OCI-LY7 (cell line): Measurements from ENCODE around the gene HOTAIR. TPM values are rescaled to one million over a fixed set of nuclear protein-coding genes. Genes with fewer than 3 reads are reported as not detected.

ENCODE experiments used
- BruUV-seq: library from RNA; stranded (reverse); fragments of 400-500 nt; replicated peaks from 2 replicates; lab custom pipeline; 2021; lab: Mats Ljungman, UMichigan
- CTCF ChIA-PET: fragments of 300-600 bp; sonication (Branson Sonifier 250); formaldehyde crosslinking; loops from one replicate; lab custom pipeline; 2022; ENCODE audit warnings: antibody characterized with exemption; ENCODE audit not compliant: unreplicated experiment; lab: Charles Lee
- POLR2A ChIA-PET: fragments of 300-600 bp; sonication (Branson Sonifier 250); formaldehyde crosslinking; loops from one replicate; lab custom pipeline; 2022; ENCODE audit warnings: antibody characterized with exemption; lab: Charles Lee
- DNase-seq: peaks from one replicate; pipeline ENCODE4 v3.0.0-alpha.2; 2015; ENCODE audit warnings: low spot score
- H2AFZ ChIP-seq: fragments of 200-600 bp; sonication (generic), shearing (Covaris generic); 2 replicates; pipeline ENCODE4 v1.6.1; 2014; ENCODE audit warnings: mild to moderate bottlenecking, antibody characterized with exemption, low read length, moderate library complexity
- H3K27ac ChIP-seq: fragments of 200-600 bp; sonication (generic); 2 replicates; pipeline ENCODE4 v1.5.1; 2014; ENCODE audit warnings: mixed run types, low read depth, mild to moderate bottlenecking, moderate library complexity, low read length, inconsistent platforms; ENCODE audit not compliant: poor library complexity, severe bottlenecking
- H3K36me3 ChIP-seq: fragments of 200-600 bp; sonication (generic); 2 replicates; pipeline ENCODE4 v1.6.1; 2014; ENCODE audit warnings: mild to moderate bottlenecking, antibody characterized with exemption, low read length, moderate library complexity, mixed read lengths; ENCODE audit not compliant: insufficient read depth
- H3K4me1 ChIP-seq: fragments of 200-600 bp; sonication (generic); 2 replicates; pipeline ENCODE4 v1.5.1; 2014; ENCODE audit warnings: mild to moderate bottlenecking, low read length; ENCODE audit not compliant: insufficient read depth, poor library complexity, severe bottlenecking
- H3K4me2 ChIP-seq: fragments of 200-600 bp; sonication (generic); 2 replicates; pipeline ENCODE4 v1.6.1; 2014; ENCODE audit warnings: mild to moderate bottlenecking, low read length
- H3K4me3 ChIP-seq: fragments of 200-600 bp; sonication (generic); 2 replicates; pipeline ENCODE4 v1.5.1; 2014; ENCODE audit warnings: mild to moderate bottlenecking, low read depth, low read length; ENCODE audit not compliant: poor library complexity, severe bottlenecking
- H3K79me2 ChIP-seq: fragments of 200-600 bp; sonication (generic); 2 replicates; pipeline ENCODE4 v1.6.1; 2016; ENCODE audit warnings: low read depth, mild to moderate bottlenecking, low read length, moderate library complexity, mixed read lengths; ENCODE audit not compliant: insufficient read depth
- H3K9me2 ChIP-seq: fragments of 200-600 bp; sonication (generic); 2 replicates; pipeline ENCODE4 v1.6.1; 2016; ENCODE audit warnings: mild to moderate bottlenecking, low read length, mixed read lengths; ENCODE audit not compliant: insufficient read depth
- H3K9me3 ChIP-seq: fragments of 200-600 bp; sonication (generic); 2 replicates; pipeline ENCODE4 v1.6.1; 2014; ENCODE audit warnings: mild to moderate bottlenecking, mixed run types, low read length, mixed read lengths
- H4K20me1 ChIP-seq: fragments of 200-600 bp; sonication (generic); 2 replicates; pipeline ENCODE4 v1.6.1; 2014; ENCODE audit warnings: mild to moderate bottlenecking, antibody characterized with exemption, low read length, moderate library complexity, mixed read lengths; ENCODE audit not compliant: insufficient read depth
- CTCF ChIP-seq: fragments of 200-600 bp; sonication (generic); conservative IDR thresholded peaks from 2 replicates; pipeline ENCODE4 v1.5.1; 2014; ENCODE audit warnings: mild to moderate bottlenecking, antibody characterized with exemption, low read length, moderate library complexity, mixed read lengths
- EZH2phosphoT487 ChIP-seq: fragments of 200-600 bp; sonication (generic); IDR thresholded peaks from 2 replicates; pipeline ENCODE4 v1.6.1; 2018; ENCODE audit warnings: low read depth, borderline replicate concordance, mild to moderate bottlenecking, mixed run types, antibody characterized with exemption, low read length, moderate library complexity, mixed read lengths
- intact Hi-C: fragments of 100-400 bp; cut with micrococcal nuclease; formaldehyde crosslinking; loops from one replicate; pipeline ENCODE4 v1.10.0; 2022; ENCODE audit not compliant: unreplicated experiment
- total RNA-seq, 2 experiments: library from RNA; depleted of rRNA in 1 of 2; stranded (reverse); fragments of >200 nt in 1 of 2; shearing (Covaris generic) in 1 of 2; gene quantifications; 2 replicates each; pipeline ENCODE4 v1.2.3, GENCODE V29; 2014 to 2022

HOTAIR gene
- total RNA-seq, 2 experiments from 2014 or later, result 0.88 to 5.3 TPM

- no peaks in the 10 kb centered on the region for H3K79me2 ChIP-seq
- BruUV-seq, result no TSS peak
- no peaks in the 10 kb centered on the region for H3K9me2 ChIP-seq
- peak overlapping the region; percentile 83 for H3K27ac ChIP-seq
- no peaks in the 10 kb centered on the region for H3K36me3 ChIP-seq
- ChIA-PET POLR2A (interaction anchor here (0.5 kb wide), 1 partner anchor 10 kb away, joined by 5 read pairs; no protein-coding TSS in a partner anchor), CTCF (no interaction called here)
- peak overlapping the region; percentile 82 for H3K4me2 ChIP-seq
- TF ChIP-seq EZH2phosphoT487 (no peak), CTCF (no peak)
- H3K4me3 ChIP-seq, result peak overlapping the region; percentile 77
- no peaks in the 10 kb centered on the region for H4K20me1 ChIP-seq
- peak overlapping the region; percentile 55; the same call in 1 of the 2 replicates for H2AFZ ChIP-seq
- peaks cover 57% of the 10 kb centered on the region for H3K4me1 ChIP-seq
- DNase-seq, result no peak
- no peaks in the 10 kb centered on the region for H3K9me3 ChIP-seq
- intact Hi-C loops, result loop anchor here (10.0 kb wide), 1 partner anchor 336 kb away; no protein-coding TSS in a partner anchor
These were observed 44.5 kb upstream of the HOTAIR start for GRCh38 chr12:54019091-54019811.

GRCh38 chr12:54018468-54018984 lies 43.8 kb upstream of the HOTAIR start:
- no peaks in the 10 kb centered on the region for H3K9me2 ChIP-seq
- peaks cover 55% of the 10 kb centered on the region for H3K4me1 ChIP-seq
- DNase-seq, result peak; percentile 38
- peak overlapping the region; percentile 83 for H3K27ac ChIP-seq
- intact Hi-C loops, result loop anchor here (1.0 to 10.0 kb wide), 2 partner anchors 35 to 336 kb away; partner anchors contain the start of gene HOXC4
- H3K79me2 ChIP-seq, result no peaks in the 10 kb centered on the region
- H3K9me3 ChIP-seq, result no peaks in the 10 kb centered on the region
- peak overlapping the region; percentile 82 for H3K4me2 ChIP-seq
- CTCF ChIA-PET, result interaction anchor here (2.0 kb wide), 1 partner anchor 171 kb away, joined by 9 read pairs; the partner anchor contains the start of gene SMUG1
- H3K36me3 ChIP-seq, result no peaks in the 10 kb centered on the region
- H2AFZ ChIP-seq, result peak overlapping the region; percentile 55; the same call in 1 of the 2 replicates
- POLR2A ChIA-PET, result interaction anchor here (1.5 kb wide), 1 partner anchor 35 kb away, joined by 24 read pairs; the partner anchor contains the start of gene HOXC4
- H3K4me3 ChIP-seq, result peak overlapping the region; percentile 77
- TSS peak; percentile 97 for BruUV-seq
- H4K20me1 ChIP-seq, result no peaks in the 10 kb centered on the region
- TF ChIP-seq CTCF, result no peak
- TF ChIP-seq EZH2phosphoT487, result no peak
